Measurements from ENCODE around the gene CAMKK2.

The CAMKK2 gene

GRCh38 chr12:121223292-121224285 is 72.9 kb downstream of the CAMKK2 start:
- Histone ChIP-seq H3K9ac (ENCODE audit: low read length in 2 of 2) (no peak overlapping the region), H3K4me1 (ENCODE audit: control insufficient read depth, insufficient read depth, low read length) (no peaks in the 10 kb centered on the region), H3K27me3 (ENCODE audit: control insufficient read depth in 1 of 2, insufficient read depth in 2 of 2, low read length in 2 of 2) (no peaks in the 10 kb centered on the region), H3K9me3 (ENCODE audit: control insufficient read depth in 2 of 2, low read length in 2 of 2) (no peaks in the 10 kb centered on the region), H3K4me3 (ENCODE audit: low read length in 2 of 2) (no peak overlapping the region), H3K27ac (ENCODE audit: low read length) (no peak overlapping the region), H3K36me3 (ENCODE audit: control insufficient read depth in 2 of 2, insufficient read depth in 2 of 2, low read length in 2 of 2) (peaks cover 6 to 17% of the 10 kb centered on the region in 2 donors)

GRCh38 chr12:121222847-121223246 is 73.7 kb downstream of the CAMKK2 start:
- H3K27ac ChIP-seq (ENCODE audit: low read length), result no peak overlapping the region
- no peak overlapping the region for H3K4me3 ChIP-seq (ENCODE audit: low read length in 2 of 2)
- H3K9me3 ChIP-seq (ENCODE audit: control insufficient read depth in 2 of 2, low read length in 2 of 2), result no peaks in the 10 kb centered on the region
- H3K4me1 ChIP-seq (ENCODE audit: control insufficient read depth, insufficient read depth, low read length), result no peaks in the 10 kb centered on the region
- H3K27me3 ChIP-seq (ENCODE audit: control insufficient read depth in 1 of 2, insufficient read depth in 2 of 2, low read length in 2 of 2), result no peaks in the 10 kb centered on the region
- peaks cover 5 to 19% of the 10 kb centered on the region in 2 donors for H3K36me3 ChIP-seq (ENCODE audit: control insufficient read depth in 2 of 2, insufficient read depth in 2 of 2, low read length in 2 of 2)
- no peak overlapping the region for H3K9ac ChIP-seq (ENCODE audit: low read length in 2 of 2)

GRCh38 chr12:121219353-121219986 is 77.0 kb downstream of the CAMKK2 start:
- Histone ChIP-seq H3K4me1 (ENCODE audit: control insufficient read depth, insufficient read depth, low read length) (peaks cover 4% of the 10 kb centered on the region), H3K4me3 (ENCODE audit: low read length in 2 of 2) (no peak overlapping the region), H3K36me3 (ENCODE audit: control insufficient read depth in 2 of 2, insufficient read depth in 2 of 2, low read length in 2 of 2) (peaks cover 7 to 28% of the 10 kb centered on the region in 2 donors), H3K9ac (ENCODE audit: low read length in 2 of 2) (no peak overlapping the region), H3K27ac (ENCODE audit: low read length) (no peak overlapping the region), H3K9me3 (ENCODE audit: control insufficient read depth in 2 of 2, low read length in 2 of 2) (no peaks in the 10 kb centered on the region), H3K27me3 (ENCODE audit: control insufficient read depth in 1 of 2, insufficient read depth in 2 of 2, low read length in 2 of 2) (no peaks in the 10 kb centered on the region)

DNA sequence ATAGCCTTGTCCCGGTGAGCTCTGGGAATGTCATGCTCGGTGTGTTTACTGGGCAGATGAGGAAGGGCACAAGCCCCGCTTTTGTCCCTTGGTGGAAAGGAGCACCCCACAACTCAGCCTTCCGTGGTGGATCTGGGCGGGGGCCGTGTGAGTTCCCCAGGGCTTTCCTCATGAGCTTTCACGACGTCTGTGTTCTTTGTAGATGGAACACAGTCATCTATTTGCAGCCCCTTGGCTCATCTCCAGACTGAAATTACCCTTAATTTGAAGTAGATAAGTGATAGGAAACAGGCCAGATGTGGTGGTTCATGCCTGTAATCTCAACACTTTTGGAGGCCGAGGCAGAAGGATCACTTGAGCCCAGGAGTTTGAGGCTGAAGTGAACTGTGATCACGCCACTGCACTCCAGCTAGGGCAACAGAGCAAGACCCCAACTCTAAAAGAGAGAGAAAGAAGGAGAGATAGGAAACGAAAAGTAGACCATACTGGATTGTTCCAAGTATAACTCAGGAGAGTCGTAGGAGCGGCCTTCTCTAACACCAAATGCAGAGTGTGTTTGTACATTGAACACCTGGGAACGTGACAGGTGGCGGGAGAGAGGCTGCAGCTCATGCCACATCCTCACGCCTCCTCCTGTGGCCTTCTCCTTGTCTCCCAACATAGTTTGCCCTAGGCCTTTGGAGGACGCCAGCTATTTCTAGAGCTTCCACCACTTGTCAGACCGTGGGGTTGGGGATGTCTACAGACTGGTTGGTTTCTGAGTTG is 77.7 kb downstream of the CAMKK2 start:
- peaks cover 4% of the 10 kb centered on the region for H3K4me1 ChIP-seq (ENCODE audit: control insufficient read depth, insufficient read depth, low read length)
- H3K4me3 ChIP-seq (ENCODE audit: low read length in 2 of 2), result no peak overlapping the region
- no peak overlapping the region for H3K9ac ChIP-seq (ENCODE audit: low read length in 2 of 2)
- no peak overlapping the region for H3K27ac ChIP-seq (ENCODE audit: low read length)
- H3K27me3 ChIP-seq (ENCODE audit: control insufficient read depth in 1 of 2, insufficient read depth in 2 of 2, low read length in 2 of 2), result no peaks in the 10 kb centered on the region
- peaks cover 3 to 25% of the 10 kb centered on the region in 2 donors for H3K36me3 ChIP-seq (ENCODE audit: control insufficient read depth in 2 of 2, insufficient read depth in 2 of 2, low read length in 2 of 2)
- no peaks in the 10 kb centered on the region for H3K9me3 ChIP-seq (ENCODE audit: control insufficient read depth in 2 of 2, low read length in 2 of 2)

GRCh38 chr12:121217761-121218160 is 78.7 kb downstream of the CAMKK2 start:
- Histone ChIP-seq H3K4me3 (ENCODE audit: low read length in 2 of 2) (no peak overlapping the region), H3K27me3 (ENCODE audit: control insufficient read depth in 1 of 2, insufficient read depth in 2 of 2, low read length in 2 of 2) (no peaks in the 10 kb centered on the region), H3K27ac (ENCODE audit: low read length) (no peak overlapping the region), H3K4me1 (ENCODE audit: control insufficient read depth, insufficient read depth, low read length) (peaks cover 4% of the 10 kb centered on the region), H3K9me3 (ENCODE audit: control insufficient read depth in 2 of 2, low read length in 2 of 2) (no peaks in the 10 kb centered on the region), H3K9ac (ENCODE audit: low read length in 2 of 2) (no peak overlapping the region), H3K36me3 (ENCODE audit: control insufficient read depth in 2 of 2, insufficient read depth in 2 of 2, low read length in 2 of 2) (peaks cover 3 to 19% of the 10 kb centered on the region in 2 donors)

DNA sequence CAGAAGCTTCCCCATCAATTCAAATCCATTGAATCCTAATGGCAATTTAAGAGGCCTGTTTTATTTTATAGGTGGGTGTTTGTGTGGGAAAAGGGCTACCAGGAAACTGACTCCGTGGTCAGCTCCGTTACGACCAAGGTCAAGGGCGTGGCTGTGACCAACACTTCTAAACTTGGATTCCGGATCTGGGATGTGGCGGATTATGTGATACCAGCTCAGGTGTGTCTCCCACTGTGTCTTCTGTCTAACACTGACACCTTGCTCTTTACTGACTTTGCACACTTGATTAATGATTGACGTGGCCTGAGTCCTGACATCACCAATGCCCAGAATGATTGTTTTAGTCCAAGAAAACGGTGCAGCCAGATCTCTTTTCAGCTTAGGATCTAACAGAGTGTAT is 79.4 kb downstream of the CAMKK2 start:
- H3K36me3 ChIP-seq (ENCODE audit: control insufficient read depth in 2 of 2, insufficient read depth in 2 of 2, low read length in 2 of 2), result peaks cover 3 to 17% of the 10 kb centered on the region in 2 donors
- no peaks in the 10 kb centered on the region for H3K27me3 ChIP-seq (ENCODE audit: control insufficient read depth in 1 of 2, insufficient read depth in 2 of 2, low read length in 2 of 2)
- no peak overlapping the region for H3K4me3 ChIP-seq (ENCODE audit: low read length in 2 of 2)
- peaks cover 4% of the 10 kb centered on the region for H3K4me1 ChIP-seq (ENCODE audit: control insufficient read depth, insufficient read depth, low read length)
- no peaks in the 10 kb centered on the region for H3K9me3 ChIP-seq (ENCODE audit: control insufficient read depth in 2 of 2, low read length in 2 of 2)
- H3K27ac ChIP-seq (ENCODE audit: low read length), result no peak overlapping the region
- no peak overlapping the region for H3K9ac ChIP-seq (ENCODE audit: low read length in 2 of 2)

DNA sequence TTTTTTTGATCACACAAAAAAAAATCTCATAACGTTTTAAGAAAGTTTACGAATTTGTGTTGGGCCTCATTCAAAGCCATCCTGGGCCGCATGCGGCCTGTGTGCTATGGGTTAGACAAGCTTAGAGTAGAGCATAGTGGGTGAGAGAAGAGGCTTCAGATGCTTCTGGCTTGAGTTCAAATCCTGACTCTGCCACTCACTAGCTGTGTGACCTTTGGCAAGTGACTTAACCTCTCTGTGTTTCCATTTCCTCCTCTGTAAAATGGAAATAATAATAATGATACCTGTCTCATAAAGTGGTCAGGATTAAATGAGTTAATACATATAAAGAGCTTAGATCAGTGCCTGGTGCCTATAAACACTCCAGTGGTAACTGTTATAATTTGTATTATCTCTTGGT is 80.4 kb downstream of the CAMKK2 start:
- no peak overlapping the region for H3K9ac ChIP-seq (ENCODE audit: low read length in 2 of 2)
- peaks cover 7% of the 10 kb centered on the region for H3K4me1 ChIP-seq (ENCODE audit: control insufficient read depth, insufficient read depth, low read length)
- no peaks in the 10 kb centered on the region for H3K9me3 ChIP-seq (ENCODE audit: control insufficient read depth in 2 of 2, low read length in 2 of 2)
- no peak overlapping the region for H3K27ac ChIP-seq (ENCODE audit: low read length)
- H3K36me3 ChIP-seq (ENCODE audit: control insufficient read depth in 2 of 2, insufficient read depth in 2 of 2, low read length in 2 of 2), result peaks cover 3 to 15% of the 10 kb centered on the region in 2 donors
- no peaks in the 10 kb centered on the region for H3K27me3 ChIP-seq (ENCODE audit: control insufficient read depth in 1 of 2, insufficient read depth in 2 of 2, low read length in 2 of 2)
- no peak overlapping the region for H3K4me3 ChIP-seq (ENCODE audit: low read length in 2 of 2)

DNA sequence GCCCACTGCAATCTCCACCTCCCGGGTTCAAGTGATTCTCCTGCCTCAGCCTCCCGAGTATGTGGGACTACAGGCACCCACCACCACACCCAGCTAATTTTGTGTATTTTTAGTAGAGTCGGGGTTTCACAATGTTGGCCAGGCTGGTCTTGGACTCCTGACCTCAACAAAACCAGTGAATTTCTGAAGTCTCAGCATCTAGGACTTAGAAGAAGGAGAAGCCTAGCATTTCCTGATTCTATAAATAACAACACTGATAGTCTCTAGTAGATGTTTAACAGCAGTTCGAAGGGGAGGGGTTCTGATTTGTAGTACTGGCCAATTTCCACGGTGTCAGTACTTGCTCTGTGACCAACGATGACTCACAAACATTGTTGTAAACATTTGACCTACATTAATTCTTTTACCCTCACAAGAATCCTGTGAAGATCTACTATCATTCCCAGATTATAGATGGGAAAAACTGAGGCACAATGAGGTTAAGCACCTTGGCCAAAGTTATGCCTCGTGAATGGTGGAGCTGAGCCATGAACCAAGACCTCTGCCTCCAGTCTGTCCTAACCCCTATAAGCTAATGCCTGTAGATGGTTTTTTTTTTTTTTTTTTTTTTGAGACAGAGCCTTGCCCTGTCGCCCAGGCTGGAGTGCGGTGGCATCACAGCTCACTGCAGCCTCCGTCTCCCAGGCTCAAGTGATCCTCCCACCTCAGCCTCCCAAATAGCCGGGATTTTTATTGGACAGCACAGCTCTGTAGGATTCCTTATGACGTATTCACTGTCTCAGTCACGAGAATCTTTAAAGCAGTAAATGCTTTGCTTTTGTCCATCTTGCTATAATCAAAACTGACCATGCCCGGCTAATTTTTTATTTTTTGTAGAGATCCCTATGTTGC is 81.4 kb downstream of the CAMKK2 start:
- peaks cover 11% of the 10 kb centered on the region for H3K4me1 ChIP-seq (ENCODE audit: control insufficient read depth, insufficient read depth, low read length)
- peaks cover 3 to 15% of the 10 kb centered on the region in 2 donors for H3K36me3 ChIP-seq (ENCODE audit: control insufficient read depth in 2 of 2, insufficient read depth in 2 of 2, low read length in 2 of 2)
- no peak overlapping the region for H3K4me3 ChIP-seq (ENCODE audit: low read length in 2 of 2)
- H3K9ac ChIP-seq (ENCODE audit: low read length in 2 of 2), result no peak overlapping the region
- no peak overlapping the region for H3K27ac ChIP-seq (ENCODE audit: low read length)
- no peaks in the 10 kb centered on the region for H3K9me3 ChIP-seq (ENCODE audit: control insufficient read depth in 2 of 2, low read length in 2 of 2)
- no peaks in the 10 kb centered on the region for H3K27me3 ChIP-seq (ENCODE audit: control insufficient read depth in 1 of 2, insufficient read depth in 2 of 2, low read length in 2 of 2)

DNA sequence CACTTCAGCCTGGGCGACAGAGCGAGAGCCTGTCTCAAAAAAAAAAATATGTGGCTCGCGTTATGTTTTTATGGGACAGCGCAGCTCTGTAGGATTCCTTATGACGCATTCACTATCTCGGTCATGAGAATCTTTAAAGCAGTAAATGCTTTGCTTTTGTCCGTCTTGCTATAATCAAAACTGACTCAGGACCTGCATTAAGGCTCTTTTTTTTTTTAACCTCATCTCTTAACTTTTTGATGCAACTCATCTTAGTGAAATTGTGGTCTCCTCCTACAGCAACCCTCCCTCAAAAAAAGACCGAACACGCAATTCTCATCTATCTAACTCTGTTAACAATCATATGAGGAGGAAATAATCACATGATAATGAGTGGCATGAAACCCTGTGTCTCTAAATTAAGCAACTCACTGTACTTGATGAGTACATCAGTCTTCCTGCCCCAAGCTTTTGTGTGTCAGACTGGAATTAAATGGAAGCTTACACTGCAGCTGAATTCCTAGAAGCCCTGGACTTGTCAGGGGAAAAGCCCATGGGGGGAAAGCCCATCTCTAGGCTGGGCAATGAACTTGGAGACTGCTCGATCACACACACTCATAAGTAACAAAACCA is 82.2 kb downstream of the CAMKK2 start:
- no peaks in the 10 kb centered on the region for H3K9me3 ChIP-seq (ENCODE audit: control insufficient read depth in 2 of 2, low read length in 2 of 2)
- H3K27ac ChIP-seq (ENCODE audit: low read length), result no peak overlapping the region
- H3K27me3 ChIP-seq (ENCODE audit: control insufficient read depth in 1 of 2, insufficient read depth in 2 of 2, low read length in 2 of 2), result no peaks in the 10 kb centered on the region
- peaks cover 3 to 15% of the 10 kb centered on the region in 2 donors for H3K36me3 ChIP-seq (ENCODE audit: control insufficient read depth in 2 of 2, insufficient read depth in 2 of 2, low read length in 2 of 2)
- no peak overlapping the region for H3K4me3 ChIP-seq (ENCODE audit: low read length in 2 of 2)
- no peak overlapping the region for H3K9ac ChIP-seq (ENCODE audit: low read length in 2 of 2)
- H3K4me1 ChIP-seq (ENCODE audit: control insufficient read depth, insufficient read depth, low read length), result peaks cover 14% of the 10 kb centered on the region

All from stomach smooth muscle (tissue), 2 donors.